A549 (cell line): ENCODE data around the gene RMI1.

Experiments used
- CTCF ChIP-seq: fragments of >200 bp; sonication (Bioruptor Twin); formaldehyde crosslinking; IDR thresholded peaks from 3 replicates; pipeline ENCODE4 v1.5.1; 2016
- NFE2L2 ChIP-seq: fragments of 150-350 bp; conservative IDR thresholded peaks from 2 replicates; pipeline ENCODE4 v1.6.1; 2014; ENCODE audit warnings: low read length

GRCh38 chr9:83932011-83932410 lies 48.6 kb upstream of the RMI1 start:
- TF ChIP-seq NFE2L2 (no peak), CTCF (no peak)
